ENCODE data around the gene CTLA4. TPM values are rescaled to one million over a fixed set of nuclear protein-coding genes. Genes with fewer than 3 reads are reported as not detected.
A peak's percentile ranks its signal among the peaks of the same experiment; 100 is the strongest.

Gene CTLA4
- not detected for polyA plus RNA-seq

- peaks cover 1 to 7% (median 2%) of the 10 kb centered on the region in 3 donors for H3K9me3 Mint-ChIP-seq
- H3K4me1 Mint-ChIP-seq, result peaks cover 4 to 9% (median 5%) of the 10 kb centered on the region in 3 donors
- H3K36me3 Mint-ChIP-seq, result no peaks in the 10 kb centered on the region
- no peak within 1 kb of the TSS for H3K27ac Mint-ChIP-seq
- peak within 1 kb of the TSS in 1 of 4 donors; percentile 8 for H3K4me3 Mint-ChIP-seq
- H3K27me3 Mint-ChIP-seq, result peaks cover 18% of the 10 kb centered on the region
These were observed at the start of gene CTLA4 for GRCh38 chr2:203867561-203868200. Gene CTLA4 (plus strand): TSS chr2:203867771. CDS start chr2:203867943, 172 bp downstream.

- Mint-ChIP-seq H3K27ac (no peak overlapping the region), H3K4me1 (peaks cover 4 to 9% (median 7%) of the 10 kb centered on the region in 3 donors), H3K9me3 (peaks cover 0 to 3% (median 0%) of the 10 kb centered on the region in 3 donors), H3K36me3 (peaks cover 2% of the 10 kb centered on the region), H3K27me3 (peaks cover 60% of the 10 kb centered on the region), H3K4me3 (no peak overlapping the region)
These were observed 48.9 kb upstream of the CTLA4 start for GRCh38 chr2:203818656-203819055.

- H3K27me3 Mint-ChIP-seq, result peaks cover 65% of the 10 kb centered on the region
- H3K27ac Mint-ChIP-seq, result no peak overlapping the region
- peaks cover 2% of the 10 kb centered on the region for H3K36me3 Mint-ChIP-seq
- no peak overlapping the region for H3K4me3 Mint-ChIP-seq
- H3K9me3 Mint-ChIP-seq, result peaks cover 0 to 7% (median 0%) of the 10 kb centered on the region in 3 donors
- H3K4me1 Mint-ChIP-seq, result peaks cover 4 to 9% (median 7%) of the 10 kb centered on the region in 3 donors
These were observed 48.0 kb upstream of the CTLA4 start for GRCh38 chr2:203819434-203820133.

DNA sequence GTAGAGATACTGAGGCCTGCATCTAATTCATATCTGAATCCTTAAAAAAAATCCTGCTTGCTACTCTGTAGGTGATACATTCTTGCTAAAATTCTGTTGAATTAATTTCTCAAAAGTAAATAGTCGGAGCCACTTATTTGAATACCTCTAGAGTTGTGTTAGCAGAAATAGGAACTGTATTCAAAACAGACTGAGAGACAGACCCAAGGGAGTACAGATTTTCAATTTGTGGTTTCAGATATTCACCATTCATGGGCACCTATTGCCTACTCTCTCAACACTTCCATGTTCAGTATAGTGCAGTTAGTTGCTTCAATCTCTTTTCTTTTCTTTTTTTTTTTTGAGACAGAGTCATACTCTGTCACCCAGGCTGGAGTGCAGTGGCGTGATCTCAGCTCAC is 46.6 kb upstream of the CTLA4 start:
- peak overlapping the region in 2 of 4 donors; percentile 18 to 20 for H3K4me3 Mint-ChIP-seq
- H3K36me3 Mint-ChIP-seq, result peaks cover 2% of the 10 kb centered on the region
- peaks cover 4 to 5% (median 4%) of the 10 kb centered on the region in 3 donors for H3K4me1 Mint-ChIP-seq
- H3K9me3 Mint-ChIP-seq, result peaks cover 0 to 7% (median 0%) of the 10 kb centered on the region in 3 donors
- peaks cover 62% of the 10 kb centered on the region for H3K27me3 Mint-ChIP-seq
- H3K27ac Mint-ChIP-seq, result no peak overlapping the region

DNA sequence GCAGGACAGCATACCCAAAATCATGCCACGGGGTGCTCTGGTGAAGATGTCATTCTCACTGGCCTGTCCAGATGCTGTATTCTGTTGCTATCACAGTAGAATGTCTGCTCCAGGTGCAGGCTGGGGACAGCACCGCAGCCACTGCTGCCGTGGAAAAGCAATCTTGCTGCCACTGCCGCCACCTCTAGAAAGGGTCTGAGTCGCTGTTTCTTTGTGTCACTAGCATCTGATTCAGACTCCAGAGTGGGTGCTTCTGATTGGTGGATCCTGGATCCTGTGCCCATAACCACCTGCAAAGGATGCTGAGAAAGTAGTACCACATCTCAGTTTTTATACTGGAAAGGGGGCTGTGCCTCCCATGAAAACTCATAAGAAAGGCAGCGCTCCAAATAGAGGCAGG is 45.3 kb upstream of the CTLA4 start:
- Mint-ChIP-seq H3K36me3 (peaks cover 2% of the 10 kb centered on the region), H3K9me3 (peaks cover 4 to 7% (median 5%) of the 10 kb centered on the region in 3 donors), H3K27me3 (peaks cover 53% of the 10 kb centered on the region), H3K4me3 (peak overlapping the region in 1 of 4 donors; percentile 49), H3K27ac (no peak overlapping the region), H3K4me1 (peaks cover 4 to 5% (median 4%) of the 10 kb centered on the region in 3 donors)

DNA sequence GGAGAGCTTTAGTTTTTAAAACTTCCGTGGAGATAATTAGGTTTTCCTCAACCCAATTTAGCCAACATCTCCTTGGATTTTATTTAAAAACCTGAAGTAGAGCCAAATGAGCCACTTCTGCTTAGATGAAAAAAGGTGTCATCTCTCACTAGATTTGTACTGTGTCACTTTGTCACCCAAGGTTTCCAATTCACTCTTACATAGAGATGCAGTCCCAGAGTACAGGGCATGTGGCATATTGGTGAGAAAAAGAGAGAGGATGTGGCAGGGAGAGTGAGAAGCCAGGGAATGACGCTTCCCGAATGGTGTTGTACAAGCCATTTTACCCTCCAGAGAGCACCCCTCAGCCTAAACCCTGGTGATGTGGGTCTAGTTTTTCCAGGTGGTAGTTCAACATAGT is 44.4 kb upstream of the CTLA4 start:
- H3K4me3 Mint-ChIP-seq, result no peak overlapping the region
- H3K4me1 Mint-ChIP-seq, result peaks cover 1 to 5% (median 4%) of the 10 kb centered on the region in 3 donors
- peaks cover 52% of the 10 kb centered on the region for H3K27me3 Mint-ChIP-seq
- peaks cover 2% of the 10 kb centered on the region for H3K36me3 Mint-ChIP-seq
- no peak overlapping the region for H3K27ac Mint-ChIP-seq
- H3K9me3 Mint-ChIP-seq, result peaks cover 5 to 7% (median 5%) of the 10 kb centered on the region in 3 donors

- H3K4me1 Mint-ChIP-seq, result peaks cover 1 to 5% (median 4%) of the 10 kb centered on the region in 3 donors
- H3K27ac Mint-ChIP-seq, result no peak overlapping the region
- H3K9me3 Mint-ChIP-seq, result peaks cover 5 to 7% (median 5%) of the 10 kb centered on the region in 3 donors
- H3K27me3 Mint-ChIP-seq, result peaks cover 48% of the 10 kb centered on the region
- H3K4me3 Mint-ChIP-seq, result no peak overlapping the region
- peaks cover 2% of the 10 kb centered on the region for H3K36me3 Mint-ChIP-seq
These were observed 43.5 kb upstream of the CTLA4 start for GRCh38 chr2:203824057-203824456.

DNA sequence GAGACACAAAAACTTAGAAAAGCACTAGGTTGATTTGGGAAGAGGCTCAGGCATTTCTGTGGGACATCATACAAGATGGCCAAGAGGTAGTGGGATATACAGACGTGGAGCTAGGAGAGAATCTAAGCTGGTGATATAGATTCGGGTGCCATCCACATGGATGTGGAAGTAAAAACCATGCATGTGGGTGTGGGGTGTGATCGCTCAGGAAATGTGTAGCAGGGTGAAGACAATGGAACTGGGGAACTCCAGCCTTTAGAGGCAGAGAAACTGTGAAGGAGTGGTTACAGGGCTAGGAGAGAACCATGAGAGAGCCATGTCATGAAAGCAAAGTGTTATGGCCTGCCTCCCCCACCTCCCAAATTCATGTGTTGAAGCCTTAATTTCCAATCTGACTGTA is 43.0 kb upstream of the CTLA4 start:
- Mint-ChIP-seq H3K27me3 (peaks cover 44% of the 10 kb centered on the region), H3K9me3 (peaks cover 5 to 7% (median 5%) of the 10 kb centered on the region in 3 donors), H3K27ac (no peak overlapping the region), H3K36me3 (peaks cover 2% of the 10 kb centered on the region), H3K4me1 (peaks cover 1 to 5% (median 4%) of the 10 kb centered on the region in 3 donors), H3K4me3 (no peak overlapping the region)

DNA sequence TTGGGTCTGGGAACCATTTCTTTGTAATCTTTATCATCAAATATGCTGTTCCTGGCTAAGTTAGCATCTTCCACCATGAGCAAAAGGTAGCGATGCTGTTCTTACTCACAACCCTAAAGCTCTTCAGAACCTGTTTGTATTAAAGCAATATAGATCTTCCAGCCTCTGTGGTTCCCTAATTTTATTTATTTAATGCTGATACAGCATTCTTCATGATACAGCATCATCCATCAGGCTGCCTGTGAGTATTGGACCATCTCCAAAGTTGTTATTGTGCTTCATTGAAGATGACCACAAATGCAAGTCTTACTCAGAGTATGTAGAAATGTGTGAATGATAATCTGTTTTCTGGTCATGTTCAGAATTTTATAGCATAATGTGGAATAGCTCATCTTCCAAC is 40.9 kb upstream of the CTLA4 start:
- no peak overlapping the region for H3K27ac Mint-ChIP-seq
- no peak overlapping the region for H3K4me3 Mint-ChIP-seq
- no peaks in the 10 kb centered on the region for H3K4me1 Mint-ChIP-seq
- peaks cover 37% of the 10 kb centered on the region for H3K27me3 Mint-ChIP-seq
- H3K9me3 Mint-ChIP-seq, result peaks cover 4 to 5% (median 5%) of the 10 kb centered on the region in 3 donors
- H3K36me3 Mint-ChIP-seq, result no peaks in the 10 kb centered on the region

DNA sequence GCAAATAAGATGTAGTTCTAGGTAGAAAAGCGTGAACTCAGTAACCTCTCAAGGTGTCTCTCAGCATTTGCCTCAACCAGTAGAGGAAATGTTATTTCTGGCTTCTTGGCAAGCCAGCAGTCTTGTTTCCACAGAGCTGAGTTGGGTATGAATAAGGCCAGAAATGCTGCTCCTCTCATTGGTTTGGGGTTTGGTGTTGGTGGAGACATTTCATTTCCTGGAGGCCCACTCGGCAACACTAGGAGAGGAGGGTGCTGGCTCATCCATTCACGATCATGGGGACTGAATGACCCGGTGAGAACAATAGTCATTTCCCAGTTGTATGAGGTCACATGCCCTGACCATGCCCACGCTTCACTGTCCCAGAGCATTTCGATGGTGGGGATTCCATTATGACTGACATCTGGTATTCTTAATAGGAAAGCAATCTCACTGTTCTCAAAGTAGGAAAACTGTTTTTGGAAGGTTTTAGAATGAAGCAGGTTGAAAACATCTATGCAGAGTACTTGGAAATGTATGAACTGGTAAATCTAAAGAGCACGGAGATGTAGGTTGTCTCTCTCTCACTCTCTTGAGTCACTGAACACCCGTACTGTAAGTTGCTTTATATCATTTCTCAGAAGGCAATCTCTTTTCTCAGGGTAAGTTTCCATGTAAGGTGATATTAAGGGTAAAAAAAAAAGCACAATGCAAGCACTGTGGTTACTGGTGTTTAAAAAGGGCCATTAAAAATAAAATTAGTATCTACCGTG is 37.1 kb upstream of the CTLA4 start:
- Mint-ChIP-seq H3K27me3 (peaks cover 23% of the 10 kb centered on the region), H3K9me3 (peaks cover 0 to 7% (median 5%) of the 10 kb centered on the region in 3 donors), H3K4me3 (no peak overlapping the region), H3K27ac (no peak overlapping the region), H3K4me1 (no peaks in the 10 kb centered on the region), H3K36me3 (no peaks in the 10 kb centered on the region)

DNA sequence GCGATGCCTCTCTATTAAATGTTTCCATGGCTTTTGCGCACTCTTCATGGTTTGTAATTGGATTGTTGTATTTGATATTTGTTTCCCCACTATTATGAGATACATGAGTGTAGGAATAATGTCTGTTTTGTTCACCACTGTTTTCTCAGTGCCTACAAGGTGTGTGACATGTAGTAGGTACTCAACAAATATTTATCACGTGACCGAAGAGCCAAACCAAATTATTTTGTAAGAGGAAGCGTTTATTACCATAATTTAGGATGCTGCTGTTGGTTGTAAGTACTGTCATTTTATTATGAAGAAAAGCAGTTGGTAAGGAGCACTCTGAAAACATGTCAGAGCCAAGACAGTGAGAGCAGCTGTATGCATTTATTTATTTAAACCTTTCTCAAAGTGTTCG is 32.2 kb upstream of the CTLA4 start:
- Mint-ChIP-seq H3K27ac (no peak overlapping the region), H3K9me3 (peaks cover 0 to 2% (median 0%) of the 10 kb centered on the region in 3 donors), H3K4me1 (no peaks in the 10 kb centered on the region), H3K36me3 (no peaks in the 10 kb centered on the region), H3K27me3 (peaks cover 17% of the 10 kb centered on the region), H3K4me3 (no peak overlapping the region)

- Mint-ChIP-seq H3K4me3 (no peak overlapping the region), H3K9me3 (peaks cover 0 to 2% (median 0%) of the 10 kb centered on the region in 3 donors), H3K27me3 (peaks cover 18% of the 10 kb centered on the region), H3K27ac (no peak overlapping the region), H3K4me1 (no peaks in the 10 kb centered on the region), H3K36me3 (no peaks in the 10 kb centered on the region)
These were observed 31.4 kb upstream of the CTLA4 start for GRCh38 chr2:203835892-203836800.

- Mint-ChIP-seq H3K27ac (no peak overlapping the region), H3K4me1 (no peaks in the 10 kb centered on the region), H3K9me3 (no peaks in the 10 kb centered on the region), H3K4me3 (no peak overlapping the region), H3K27me3 (peaks cover 12% of the 10 kb centered on the region), H3K36me3 (no peaks in the 10 kb centered on the region)
These were observed 26.8 kb upstream of the CTLA4 start for GRCh38 chr2:203840655-203841205.

GRCh38 chr2:203841654-203842053 is 25.9 kb upstream of the CTLA4 start:
- H3K4me1 Mint-ChIP-seq, result no peaks in the 10 kb centered on the region
- H3K36me3 Mint-ChIP-seq, result peaks cover 2% of the 10 kb centered on the region
- no peak overlapping the region for H3K27ac Mint-ChIP-seq
- H3K4me3 Mint-ChIP-seq, result no peak overlapping the region
- H3K27me3 Mint-ChIP-seq, result peaks cover 12% of the 10 kb centered on the region
- no peaks in the 10 kb centered on the region for H3K9me3 Mint-ChIP-seq
